Rectal smooth muscle tissue (tissue), 1 donor: ENCODE results near the gene SPATA31E1.
A peak's percentile ranks its signal among the peaks of the same experiment; 100 is the strongest.
"Not testable (repeated sequence)": the region's sequence is repeated elsewhere in the genome, so short reads cannot be mapped to it uniquely, and the experiment has no call there.

Experiments
- H3K27ac ChIP-seq: one replicate; pipeline ENCODE4 v1.7.0; 2013; ENCODE audit warnings: low read depth, low read length, inconsistent platforms
- H3K27me3 ChIP-seq: one replicate; pipeline ENCODE4 v1.7.0; 2013; ENCODE audit warnings: low read length; ENCODE audit not compliant: control insufficient read depth, insufficient read depth
- H3K36me3 ChIP-seq: one replicate; pipeline ENCODE4 v1.7.0; 2013; ENCODE audit warnings: low read length; ENCODE audit not compliant: control insufficient read depth, insufficient read depth
- H3K4me1 ChIP-seq: one replicate; pipeline ENCODE4 v1.7.0; 2013; ENCODE audit warnings: low read length; ENCODE audit not compliant: control insufficient read depth, insufficient read depth
- H3K4me3 ChIP-seq: one replicate; pipeline ENCODE4 v1.7.0; 2013; ENCODE audit warnings: low read length
- H3K9ac ChIP-seq: one replicate; pipeline ENCODE4 v1.7.0; 2013; ENCODE audit warnings: low read length

The SPATA31E1 gene

GRCh38 chr9:87882627-87883026, at the start of gene SPATA31E1:
TSS of gene SPATA31E1 (plus strand) at chr9:87882877. CDS start at chr9:87882892, 15 bp downstream.
- Histone ChIP-seq H3K4me3 (no peak within 1 kb of the TSS), H3K27ac (no peak within 1 kb of the TSS), H3K4me1 (no peaks in the 10 kb centered on the region), H3K36me3 (no peaks in the 10 kb centered on the region), H3K27me3 (no peaks in the 10 kb centered on the region), H3K9ac (no peak within 1 kb of the TSS)

GRCh38 chr9:87834357-87834756, 48.3 kb upstream of the SPATA31E1 start:
- no peaks in the 10 kb centered on the region for H3K36me3 ChIP-seq
- no peak overlapping the region for H3K27ac ChIP-seq
- H3K9ac ChIP-seq: no peak overlapping the region
- H3K4me3 ChIP-seq: no peak overlapping the region
- H3K27me3 ChIP-seq: no peaks in the 10 kb centered on the region
- no peaks in the 10 kb centered on the region for H3K4me1 ChIP-seq

GRCh38 chr9:87836536-87836935, 46.1 kb upstream of the SPATA31E1 start:
- Histone ChIP-seq H3K4me1 (no peaks in the 10 kb centered on the region), H3K9ac (no peak overlapping the region)

GRCh38 chr9:87836951-87837705, 45.5 kb upstream of the SPATA31E1 start:
- no peak overlapping the region for H3K4me3 ChIP-seq
- no peaks in the 10 kb centered on the region for H3K27me3 ChIP-seq
- no peak overlapping the region for H3K9ac ChIP-seq
- no peaks in the 10 kb centered on the region for H3K36me3 ChIP-seq
- H3K27ac ChIP-seq: peak overlapping the region; percentile 8
- H3K4me1 ChIP-seq: no peaks in the 10 kb centered on the region

More at GRCh38 chr9:87836536-87836935, 46.1 kb upstream of the SPATA31E1 start:
- Histone ChIP-seq H3K27me3 (no peaks in the 10 kb centered on the region), H3K4me3 (no peak overlapping the region), H3K36me3 (no peaks in the 10 kb centered on the region), H3K27ac (no peak overlapping the region)

- no peaks in the 10 kb centered on the region for H3K4me1 ChIP-seq
- no peaks in the 10 kb centered on the region for H3K27me3 ChIP-seq
- H3K9ac ChIP-seq: no peak overlapping the region
- peak overlapping the region; percentile 48 for H3K27ac ChIP-seq
- no peaks in the 10 kb centered on the region for H3K36me3 ChIP-seq
- H3K4me3 ChIP-seq: no peak overlapping the region
These were observed 42.5 kb upstream of the SPATA31E1 start for GRCh38 chr9:87840134-87840533.

- Histone ChIP-seq H3K36me3 (no peaks in the 10 kb centered on the region), H3K4me1 (no peaks in the 10 kb centered on the region), H3K27me3 (no peaks in the 10 kb centered on the region), H3K4me3 (no peak overlapping the region), H3K27ac (peak overlapping the region; percentile 51), H3K9ac (no peak overlapping the region)
These were observed 39.6 kb upstream of the SPATA31E1 start for GRCh38 chr9:87842878-87843585.

- H3K27me3 ChIP-seq: no peaks in the 10 kb centered on the region
- H3K4me3 ChIP-seq: no peak overlapping the region
- H3K27ac ChIP-seq: no peak overlapping the region
- H3K36me3 ChIP-seq: no peaks in the 10 kb centered on the region
- no peaks in the 10 kb centered on the region for H3K4me1 ChIP-seq
- no peak overlapping the region for H3K9ac ChIP-seq
These were observed 38.2 kb upstream of the SPATA31E1 start for GRCh38 chr9:87844506-87844905.

GRCh38 chr9:87847817-87848216, 34.9 kb upstream of the SPATA31E1 start:
- H3K9ac ChIP-seq, H3K4me3 ChIP-seq, H3K36me3 ChIP-seq, H3K27ac ChIP-seq, H3K27me3 ChIP-seq, H3K4me1 ChIP-seq: not testable (repeated sequence)

- Histone ChIP-seq H3K27me3 (no peaks in the 10 kb centered on the region), H3K4me3 (no peak overlapping the region), H3K9ac (no peak overlapping the region), H3K4me1 (no peaks in the 10 kb centered on the region), H3K27ac (no peak overlapping the region), H3K36me3 (no peaks in the 10 kb centered on the region)
These were observed 33.4 kb upstream of the SPATA31E1 start for GRCh38 chr9:87849144-87849758.

GRCh38 chr9:87850391-87850790, 32.3 kb upstream of the SPATA31E1 start:
- Histone ChIP-seq H3K9ac (no peak overlapping the region), H3K4me1 (no peaks in the 10 kb centered on the region), H3K36me3 (no peaks in the 10 kb centered on the region), H3K4me3 (no peak overlapping the region), H3K27ac (no peak overlapping the region), H3K27me3 (no peaks in the 10 kb centered on the region)

GRCh38 chr9:87851186-87851585, 31.5 kb upstream of the SPATA31E1 start:
- not testable (repeated sequence) for H3K4me1 ChIP-seq, H3K27ac ChIP-seq, H3K27me3 ChIP-seq, H3K4me3 ChIP-seq, H3K36me3 ChIP-seq, H3K9ac ChIP-seq

GRCh38 chr9:87853302-87853701, 29.4 kb upstream of the SPATA31E1 start:
- no peaks in the 10 kb centered on the region for H3K4me1 ChIP-seq
- no peak overlapping the region for H3K27ac ChIP-seq
- no peaks in the 10 kb centered on the region for H3K36me3 ChIP-seq
- H3K27me3 ChIP-seq: no peaks in the 10 kb centered on the region
- no peak overlapping the region for H3K4me3 ChIP-seq
- no peak overlapping the region for H3K9ac ChIP-seq
